ENCODE data around the gene GPR155. TPM values are rescaled to one million over a fixed set of nuclear protein-coding genes. Genes with fewer than 3 reads are reported as not detected.
A peak's percentile ranks its signal among the peaks of the same experiment; 100 is the strongest.
"Not testable (repeated sequence)": the region's sequence is repeated elsewhere in the genome, so short reads cannot be mapped to it uniquely, and the experiment has no call there.

Gene GPR155
- total and polyA plus RNA-seq, 5 experiments from 2014 or later, result 9.7 to 27.2 (median 19.5) TPM

GRCh38 chr2:174390303-174390702, 96.5 kb downstream of the GPR155 start:
- ATAC-seq, POLR2A ChIA-PET, DNase-seq, H3K27ac Mint-ChIP-seq, H3K9me3 Mint-ChIP-seq, H3K27me3 Mint-ChIP-seq: not testable (repeated sequence)
- Mint-ChIP-seq H3K4me3 (peak overlapping the region in 1 of 10 donors; percentile 1), H3K4me1 (peaks cover 28 to 71% (median 58%) of the 10 kb centered on the region in 4 donors), H3K36me3 (peaks cover 11 to 72% (median 31%) of the 10 kb centered on the region in 3 donors)

DNA sequence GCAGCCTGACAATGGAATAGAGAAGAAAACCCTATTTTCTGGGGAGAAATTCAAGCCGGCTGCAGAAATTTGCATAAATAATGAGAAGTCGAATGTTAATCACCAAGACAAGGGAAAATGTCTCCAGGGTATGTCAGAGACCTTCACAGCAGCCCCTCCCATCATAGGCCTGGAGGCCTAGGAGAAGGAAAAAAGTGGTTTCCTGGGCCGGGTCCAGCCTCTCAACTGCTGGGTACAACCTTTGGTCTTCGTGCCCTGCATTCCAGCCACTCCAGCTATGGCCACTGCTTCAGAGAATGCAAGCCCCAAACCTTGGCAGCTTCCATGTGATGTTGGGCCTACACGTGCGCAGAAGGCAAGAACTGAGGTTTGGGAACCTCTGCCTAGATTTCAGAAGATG, 97.3 kb downstream of the GPR155 start:
- Mint-ChIP-seq H3K27ac (no peak overlapping the region), H3K27me3 (no peaks in the 10 kb centered on the region), H3K9me3 (no peaks in the 10 kb centered on the region), H3K4me1 (peaks cover 28 to 68% (median 55%) of the 10 kb centered on the region in 4 donors), H3K4me3 (peak overlapping the region in 1 of 10 donors; percentile 3), H3K36me3 (peaks cover 11 to 80% (median 31%) of the 10 kb centered on the region in 3 donors)
- POLR2A ChIA-PET, result no interaction called here
- ATAC-seq (no peak), DNase-seq (no peak)

DNA sequence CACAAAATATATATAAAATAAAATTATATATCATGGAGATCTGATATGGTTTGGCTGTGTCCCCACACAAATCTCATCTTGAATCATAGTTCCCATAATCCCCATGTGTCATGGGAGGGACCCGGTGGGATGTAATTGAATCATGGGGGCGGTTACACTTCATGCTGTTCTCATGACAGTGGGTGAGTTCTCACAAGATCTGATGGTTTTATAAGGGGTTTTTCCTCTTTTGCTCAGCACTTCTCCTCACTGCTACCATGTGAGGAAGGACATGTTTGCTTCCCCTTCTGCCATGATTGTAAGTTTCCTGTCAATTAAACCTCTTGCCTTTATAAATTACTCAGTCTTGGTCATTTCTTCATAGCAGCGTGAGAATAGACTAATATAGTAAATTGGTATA, 98.1 kb downstream of the GPR155 start:
- H3K27ac Mint-ChIP-seq, result peak overlapping the region in 2 of 10 donors; percentile 2 to 53
- DNase-seq, H3K27me3 Mint-ChIP-seq, POLR2A ChIA-PET, H3K9me3 Mint-ChIP-seq, ATAC-seq, H3K4me3 Mint-ChIP-seq: not testable (repeated sequence)
- peaks cover 11 to 87% (median 36%) of the 10 kb centered on the region in 3 donors for H3K36me3 Mint-ChIP-seq
- peaks cover 25 to 65% (median 49%) of the 10 kb centered on the region in 4 donors for H3K4me1 Mint-ChIP-seq

GRCh38 chr2:174385201-174385600, 101.6 kb downstream of the GPR155 start:
- no peaks in the 10 kb centered on the region for H3K9me3 Mint-ChIP-seq
- no peak overlapping the region for H3K4me3 Mint-ChIP-seq
- ATAC-seq (no peak), DNase-seq (no peak)
- no peaks in the 10 kb centered on the region for H3K27me3 Mint-ChIP-seq
- H3K4me1 Mint-ChIP-seq, result peaks cover 12 to 43% (median 27%) of the 10 kb centered on the region in 4 donors
- POLR2A ChIA-PET, result no interaction called here
- H3K36me3 Mint-ChIP-seq, result peaks cover 7 to 90% (median 28%) of the 10 kb centered on the region in 3 donors
- H3K27ac Mint-ChIP-seq, result no peak overlapping the region

DNA sequence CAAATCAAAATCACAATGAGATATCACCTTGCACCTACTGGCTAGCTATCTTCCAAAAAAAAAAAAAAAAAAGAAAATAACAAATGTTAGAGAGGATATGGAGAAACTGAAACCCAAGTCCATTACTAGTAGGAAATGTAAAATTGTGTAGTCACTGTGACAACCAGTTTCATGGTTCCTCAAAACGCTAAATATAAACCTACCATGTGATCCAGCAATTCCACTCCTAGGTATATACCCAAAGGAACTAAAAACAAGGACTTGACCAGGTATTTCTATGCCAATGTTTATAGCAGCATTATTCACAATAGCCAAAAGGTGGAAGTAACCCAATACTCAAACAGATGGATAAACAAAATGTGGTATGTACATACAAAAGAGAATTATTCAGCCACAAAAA, 103.0 kb downstream of the GPR155 start:
- no peaks in the 10 kb centered on the region for H3K27me3 Mint-ChIP-seq
- no peaks in the 10 kb centered on the region for H3K9me3 Mint-ChIP-seq
- POLR2A ChIA-PET, result no interaction called here
- DNase-seq (no peak), ATAC-seq (no peak)
- H3K4me1 Mint-ChIP-seq, result peaks cover 4 to 29% (median 13%) of the 10 kb centered on the region in 4 donors
- H3K4me3 Mint-ChIP-seq, result peak overlapping the region in 3 of 10 donors; percentile 4 to 22 (median 10)
- H3K27ac Mint-ChIP-seq, result no peak overlapping the region
- peaks cover 6 to 88% (median 28%) of the 10 kb centered on the region in 3 donors for H3K36me3 Mint-ChIP-seq

Other genes with a start within 250 kb of the GPR155 start
- gene OLA1, start 238.5 kb downstream of the GPR155 start, total RNA-seq, result 10 to 100 TPM; 39.6 to 42.1 TPM
- gene OLA1, start 238.5 kb downstream of the GPR155 start, polyA plus RNA-seq, result 10 to 100 TPM; 62.3 to 79.9 (median 77.4) TPM
- not detected for gene SP9, start 152.1 kb downstream of the GPR155 start, total RNA-seq
- gene SP9, start 152.1 kb downstream of the GPR155 start, polyA plus RNA-seq, result not detected
- 10 to 100 TPM; 20.6 to 24.1 TPM for gene SCRN3, start 91.3 kb downstream of the GPR155 start, total RNA-seq
- 10 to 100 TPM; 12.7 to 14.0 (median 13.1) TPM for gene SCRN3, start 91.3 kb downstream of the GPR155 start, polyA plus RNA-seq
- 100 to 1,000 TPM; 408 to 419 TPM for gene WIPF1, start 110.8 kb upstream of the GPR155 start, total RNA-seq
- 100 to 1,000 TPM in 2 of 3 donors, 10 to 100 TPM in 1; 97.5 to 116 (median 103) TPM for gene WIPF1, start 110.8 kb upstream of the GPR155 start, polyA plus RNA-seq

Measured in naive thymus-derived CD8-positive, alpha-beta T cell (primary cell).